Measurements from ENCODE around the gene TRIM7. TPM values are rescaled to one million over a fixed set of nuclear protein-coding genes. Genes with fewer than 3 reads are reported as not detected.

TRIM7 gene
- total and polyA plus RNA-seq, 2 donors (not counting 1 experiment from before 2014, with no cell fraction given) = 4.7 to 7.3 TPM

DNA sequence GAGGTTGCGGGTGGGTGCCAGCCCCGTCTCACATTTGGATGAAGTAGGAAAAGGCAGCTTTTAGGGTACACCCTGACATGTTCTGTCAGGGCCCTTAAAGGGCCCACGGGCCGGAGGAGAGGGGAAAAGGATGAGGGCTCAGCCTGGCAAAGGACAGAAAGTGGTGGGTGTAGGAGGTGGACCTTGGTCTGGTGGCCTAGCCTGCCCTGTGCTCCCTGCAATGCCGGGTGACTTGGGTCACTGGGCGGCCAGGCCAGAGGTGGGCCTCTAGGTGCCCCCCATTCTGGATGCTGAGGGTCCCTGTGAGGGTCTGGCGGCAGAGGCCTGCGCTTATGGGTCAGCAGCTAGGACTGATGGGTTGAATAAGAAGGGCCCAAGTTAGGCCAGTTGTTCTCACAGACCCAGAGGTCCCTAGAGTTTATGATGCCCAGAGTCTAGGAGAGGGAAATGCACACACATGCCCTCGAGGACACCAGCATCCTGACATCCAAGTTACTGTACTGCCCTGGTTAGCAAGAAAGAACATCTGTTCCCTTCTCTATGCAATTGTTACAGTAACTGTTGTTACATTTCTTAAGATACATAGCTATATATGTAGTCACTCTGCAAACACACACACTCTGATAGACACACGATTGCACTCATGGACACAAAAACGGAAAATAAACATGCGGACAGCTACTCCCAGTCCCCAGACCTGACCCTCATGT is 12.5 kb downstream of the TRIM7 start:
- Histone ChIP-seq H4K20me1 (ENCODE audit: control insufficient read depth, extremely low read depth, insufficient read depth, low read length) (no peaks in the 10 kb centered on the region), H3K27ac (ENCODE audit: insufficient read depth, low read length) (peak overlapping the region; percentile 66), H3K36me3 (ENCODE audit: control insufficient read depth, insufficient read depth, low read length) (no peaks in the 10 kb centered on the region), H3K79me2 (ENCODE audit: control insufficient read depth, insufficient read depth, low read length) (no peaks in the 10 kb centered on the region), H3K4me1 (ENCODE audit: control insufficient read depth, extremely low read depth, insufficient read depth, low read length) (no peaks in the 10 kb centered on the region), H3K27me3 (ENCODE audit: control insufficient read depth, insufficient read depth, low read length) (no peaks in the 10 kb centered on the region), H3K9ac (ENCODE audit: insufficient read depth, low read length) (peak overlapping the region; percentile 70), H3K9me3 (ENCODE audit: control insufficient read depth, insufficient read depth, low read depth, low read length) (no peaks in the 10 kb centered on the region), H2AFZ (ENCODE audit: low read length) (peak overlapping the region; percentile 82), H3K4me3 (replicated peaks in 1 of 4; ENCODE audit: control extremely low read depth in 1 of 4, insufficient read depth in 1 of 4, low read depth in 3 of 4, low read length in 4 of 4) (peak overlapping the region; percentile 56 to 86 (median 67)), H3K4me2 (ENCODE audit: extremely low read depth, insufficient read depth, low read length) (peak overlapping the region; percentile 36)
- no peak for DNase-seq (ENCODE audit: low read depth in 2 of 2)
- TF ChIP-seq, protein P1, sequence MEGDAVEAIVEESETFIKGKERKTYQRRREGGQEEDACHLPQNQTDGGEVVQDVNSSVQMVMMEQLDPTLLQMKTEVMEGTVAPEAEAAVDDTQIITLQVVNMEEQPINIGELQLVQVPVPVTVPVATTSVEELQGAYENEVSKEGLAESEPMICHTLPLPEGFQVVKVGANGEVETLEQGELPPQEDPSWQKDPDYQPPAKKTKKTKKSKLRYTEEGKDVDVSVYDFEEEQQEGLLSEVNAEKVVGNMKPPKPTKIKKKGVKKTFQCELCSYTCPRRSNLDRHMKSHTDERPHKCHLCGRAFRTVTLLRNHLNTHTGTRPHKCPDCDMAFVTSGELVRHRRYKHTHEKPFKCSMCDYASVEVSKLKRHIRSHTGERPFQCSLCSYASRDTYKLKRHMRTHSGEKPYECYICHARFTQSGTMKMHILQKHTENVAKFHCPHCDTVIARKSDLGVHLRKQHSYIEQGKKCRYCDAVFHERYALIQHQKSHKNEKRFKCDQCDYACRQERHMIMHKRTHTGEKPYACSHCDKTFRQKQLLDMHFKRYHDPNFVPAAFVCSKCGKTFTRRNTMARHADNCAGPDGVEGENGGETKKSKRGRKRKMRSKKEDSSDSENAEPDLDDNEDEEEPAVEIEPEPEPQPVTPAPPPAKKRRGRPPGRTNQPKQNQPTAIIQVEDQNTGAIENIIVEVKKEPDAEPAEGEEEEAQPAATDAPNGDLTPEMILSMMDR (conservative IDR thresholded peaks at IDR 0.05 in 1 of 2, IDR thresholded peaks at IDR 0.05 in 1 of 2; ENCODE audit: low read depth in 1 of 2, low read length in 2 of 2) = no peak
- no peak for TF ChIP-seq EZH2 (IDR thresholded peaks at IDR 0.05; ENCODE audit: low read length, missing control alignments)

DNA sequence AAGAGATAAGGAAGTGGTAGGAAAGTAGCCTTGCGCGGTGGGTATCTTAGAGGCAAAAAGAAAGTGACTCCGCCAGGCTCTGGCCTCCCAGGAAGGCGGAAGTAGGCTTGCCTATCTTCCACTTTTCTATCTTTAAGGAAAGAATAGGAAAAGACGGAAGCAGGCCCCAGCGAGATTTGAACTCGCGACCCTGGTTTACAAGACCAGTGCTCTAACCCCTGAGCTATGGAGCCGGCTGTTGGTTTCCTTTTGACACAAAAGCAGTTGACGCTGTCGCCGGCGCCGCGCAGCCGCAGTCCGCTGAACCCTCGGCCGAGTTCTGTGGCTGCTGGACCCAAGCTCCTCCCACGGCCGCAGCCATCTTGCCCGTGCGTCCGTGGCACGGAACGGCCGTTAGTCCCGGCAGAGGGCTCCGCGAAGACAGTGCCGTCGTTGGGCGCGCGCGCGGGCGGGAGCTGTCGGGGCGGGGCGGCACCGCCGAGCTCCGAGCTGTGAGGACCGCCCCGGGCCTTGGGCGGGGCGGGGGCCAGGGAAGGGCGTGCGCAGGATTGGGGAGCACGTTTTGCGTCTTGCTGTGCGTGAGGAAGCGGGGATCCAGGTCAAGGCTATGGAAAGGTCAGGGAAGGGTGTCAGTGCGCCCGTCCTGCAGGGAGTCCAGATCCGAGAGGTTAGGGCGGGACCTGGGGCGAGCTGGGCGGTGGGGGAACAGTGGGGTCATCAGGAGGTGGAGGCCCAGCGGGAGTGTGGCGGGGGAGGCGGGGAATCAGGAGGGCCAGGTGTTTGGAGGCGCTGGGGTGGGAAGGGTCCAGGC is 13.3 kb downstream of the TRIM7 start:
- peak; percentile 92 to 96 for DNase-seq (ENCODE audit: low read depth in 2 of 2)

More for the DNA sequence above, 13.3 kb downstream of the TRIM7 start:
- TF ChIP-seq, protein P1 (conservative IDR thresholded peaks at IDR 0.05 in 1 of 2, IDR thresholded peaks at IDR 0.05 in 1 of 2; ENCODE audit: low read depth in 1 of 2, low read length in 2 of 2) = no peak
- TF ChIP-seq EZH2 (IDR thresholded peaks at IDR 0.05; ENCODE audit: low read length, missing control alignments) = no peak
- peak overlapping the region; percentile 70 for H3K9ac ChIP-seq (ENCODE audit: insufficient read depth, low read length)
- H3K36me3 ChIP-seq (ENCODE audit: control insufficient read depth, insufficient read depth, low read length) = no peaks in the 10 kb centered on the region
- no peaks in the 10 kb centered on the region for H4K20me1 ChIP-seq (ENCODE audit: control insufficient read depth, extremely low read depth, insufficient read depth, low read length)
- no peaks in the 10 kb centered on the region for H3K9me3 ChIP-seq (ENCODE audit: control insufficient read depth, insufficient read depth, low read depth, low read length)
- H3K4me1 ChIP-seq (ENCODE audit: control insufficient read depth, extremely low read depth, insufficient read depth, low read length) = no peaks in the 10 kb centered on the region
- H3K4me3 ChIP-seq (replicated peaks in 1 of 4; ENCODE audit: control extremely low read depth in 1 of 4, insufficient read depth in 1 of 4, low read depth in 3 of 4, low read length in 4 of 4) = peak overlapping the region; percentile 82 to 96 (median 85)
- no peaks in the 10 kb centered on the region for H3K79me2 ChIP-seq (ENCODE audit: control insufficient read depth, insufficient read depth, low read length)
- peak overlapping the region; percentile 98 for H3K4me2 ChIP-seq (ENCODE audit: extremely low read depth, insufficient read depth, low read length)
- peak overlapping the region; percentile 66 for H3K27ac ChIP-seq (ENCODE audit: insufficient read depth, low read length)
- H3K27me3 ChIP-seq (ENCODE audit: control insufficient read depth, insufficient read depth, low read length) = no peaks in the 10 kb centered on the region
- H2AFZ ChIP-seq (ENCODE audit: low read length) = peak overlapping the region; percentile 88

All from fibroblast of lung (primary cell).